ENCODE data around the gene ASCL5. TPM values are rescaled to one million over a fixed set of nuclear protein-coding genes. Genes with fewer than 3 reads are reported as not detected.

ASCL5 gene
- total and polyA plus RNA-seq, 9 of the 15 experiments (the other 6 are each of a cell fraction or from before 2014, with no cell fraction given), result 0.09 TPM; not detected in 8

- TF ChIP-seq GTF2B (IDR thresholded peaks at IDR 0.05; ENCODE audit: extremely low read depth, insufficient read length), result no peak
- TF ChIP-seq RREB1 (CRISPR knock-in tag; IDR thresholded peaks at IDR 0.05), result peak; percentile 37; the same call in 1 of the 2 replicates
- peak; percentile 19; the same call in 1 of the 2 replicates for TF ChIP-seq CREB3L1 (IDR thresholded peaks at IDR 0.05; ENCODE audit: borderline replicate concordance, low read depth)
- TF ChIP-seq PYGO2 (tag; IDR thresholded peaks at IDR 0.05), result no peak
- TF ChIP-seq BHLHE40 (IDR thresholded peaks at IDR 0.05; ENCODE audit: low read length), result no peak
- TF ChIP-seq NCOA1 (IDR thresholded peaks at IDR 0.05; ENCODE audit: low read depth), result peak; percentile 71; the same call in 1 of the 2 replicates
- TF ChIP-seq COPS2 (conservative IDR thresholded peaks at IDR 0.05), result no peak
- peak in 1 of 2 experiments; percentile 91; a peak in 2 of 4 replicates for TF ChIP-seq ZMIZ1 (IDR thresholded peaks at IDR 0.05; ENCODE audit: low read depth in 2 of 2, low read length in 2 of 2)
- TF ChIP-seq ZBTB49 (CRISPR knock-in tag; IDR thresholded peaks at IDR 0.05; ENCODE audit: borderline replicate concordance), result no peak
Observed at GRCh38 chr1:201153474-201154388, 26.7 kb upstream of the ASCL5 start (continued).

All from K562 (cell line).